OCI-LY3 (cell line): ENCODE measurements around the gene FGB.

Experiments
- CTCF ChIP-seq: fragments of 200-600, 300-600 bp; sonication (generic); IDR thresholded peaks from 2 replicates; pipeline ENCODE4 v1.5.1; 2014; ENCODE audit warnings: antibody characterized with exemption, low read length, low read depth
- EZH2phosphoT487 ChIP-seq: fragments of 200-600 bp; shearing (Covaris generic); IDR thresholded peaks from 2 replicates; pipeline ENCODE4 v1.6.1; 2018; ENCODE audit warnings: antibody characterized with exemption, mixed run types, low read depth

- TF ChIP-seq CTCF = no peak
- no peak for TF ChIP-seq EZH2phosphoT487
Measured at GRCh38 chr4:154578919-154579318, 16.1 kb downstream of the FGB start.
